H7 (cell line): ENCODE data around the gene PREPL. TPM values are rescaled to one million over a fixed set of nuclear protein-coding genes. Genes with fewer than 3 reads are reported as not detected.

ENCODE experiments used
- DNase-seq: peaks from one replicate; pipeline ENCODE4 v3.0.0; 2012
- H3K27me3 ChIP-seq: 2 replicates; pipeline ENCODE4 v1.6.0; 2011; ENCODE audit warnings: mild to moderate bottlenecking, low read length; ENCODE audit not compliant: control insufficient read depth, insufficient read depth
- H3K36me3 ChIP-seq: replicated peaks from 2 replicates; pipeline ENCODE4 v1.5.1; 2011; ENCODE audit warnings: low read length; ENCODE audit not compliant: control insufficient read depth, insufficient read depth
- H3K4me3 ChIP-seq: 2 replicates; pipeline ENCODE4 v1.5.1; 2011; ENCODE audit warnings: low read depth, mild to moderate bottlenecking, control low read depth, low read length, moderate library complexity; ENCODE audit not compliant: insufficient read depth
- total RNA-seq: library from RNA; depleted of rRNA; stranded (reverse); fragments of >200 nt; shearing (Covaris generic); gene quantifications from 2 replicates; pipeline ENCODE4 v1.2.3, GENCODE V29; 2014

The PREPL gene
- total RNA-seq, 1 experiment from 2014 or later, result 21.1 TPM

GRCh38 chr2:44295633-44296359 is 65.5 kb downstream of the PREPL start:
- peak; percentile 53 for DNase-seq
- no peaks in the 10 kb centered on the region for H3K27me3 ChIP-seq
- H3K4me3 ChIP-seq, result no peak overlapping the region
- H3K36me3 ChIP-seq, result no peaks in the 10 kb centered on the region

DNA sequence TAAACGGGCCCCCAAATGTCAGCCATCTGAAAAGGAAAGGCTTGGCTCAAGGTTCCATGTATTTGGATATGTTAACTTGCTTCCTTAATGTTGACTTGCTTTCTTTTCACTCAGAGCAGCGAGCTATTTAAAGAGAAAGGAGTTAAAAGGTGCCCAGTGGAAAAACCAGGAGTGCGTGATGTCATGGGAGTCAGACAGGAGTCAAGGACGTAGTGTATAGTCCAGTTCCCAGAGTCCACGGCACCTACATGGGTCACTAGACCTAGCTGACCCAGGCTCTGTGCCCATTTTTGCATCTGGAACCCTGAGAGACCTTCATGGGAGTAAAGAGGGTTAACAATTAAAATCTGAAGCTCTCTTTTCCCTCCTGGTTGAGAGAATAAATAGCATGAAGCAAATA is 66.2 kb downstream of the PREPL start:
- no peak for DNase-seq
- H3K36me3 ChIP-seq, result no peaks in the 10 kb centered on the region
- no peak overlapping the region for H3K4me3 ChIP-seq
- no peaks in the 10 kb centered on the region for H3K27me3 ChIP-seq

DNA sequence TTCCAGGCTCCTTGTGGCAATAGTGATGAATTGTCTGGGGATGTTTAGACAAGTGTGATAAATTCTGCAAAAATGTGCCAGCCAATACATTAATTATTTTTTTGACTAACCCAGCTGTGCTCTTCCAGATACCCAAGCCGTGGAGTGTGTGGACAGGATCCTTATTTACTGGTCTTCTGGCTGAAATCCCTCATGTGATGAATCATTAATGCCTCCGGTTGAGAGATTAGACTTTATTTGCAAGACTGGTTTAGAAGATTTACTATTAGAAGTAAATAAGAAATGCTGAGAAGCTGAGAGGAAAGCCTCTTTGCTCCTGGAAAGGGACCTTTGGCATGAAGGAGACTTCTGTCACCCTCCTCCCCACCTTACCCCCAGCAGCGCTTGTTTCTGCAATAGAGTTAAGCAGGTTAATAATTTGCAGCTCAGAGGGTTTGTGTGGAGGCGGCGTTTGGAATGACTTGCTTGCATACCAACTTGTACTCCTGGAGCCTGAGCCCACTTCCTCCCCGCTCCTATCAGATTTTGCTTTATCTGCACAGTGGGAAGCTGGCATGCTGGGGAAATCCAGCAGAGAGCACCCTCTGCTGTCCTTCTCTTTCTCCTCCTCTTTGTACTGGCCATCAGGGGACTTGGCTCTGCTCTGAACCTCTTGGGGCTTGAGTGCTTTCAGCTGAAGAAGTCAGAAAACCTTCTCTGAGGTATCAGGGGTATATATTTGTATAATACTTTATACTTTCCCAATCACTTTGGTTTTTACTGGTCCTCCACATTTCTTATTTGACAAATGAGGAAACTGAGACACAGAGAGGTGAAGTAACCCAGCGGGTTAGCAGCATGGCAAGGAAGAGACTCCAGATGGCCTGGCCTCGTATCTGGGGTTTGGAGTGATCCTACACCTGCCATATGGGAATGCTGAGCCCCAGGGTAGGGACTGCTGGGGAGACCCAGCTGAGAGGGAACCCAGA is 69.7 kb downstream of the PREPL start:
- Histone ChIP-seq H3K4me3 (no peak overlapping the region), H3K27me3 (no peaks in the 10 kb centered on the region), H3K36me3 (no peaks in the 10 kb centered on the region)
- DNase-seq, result peak; percentile 19

DNA sequence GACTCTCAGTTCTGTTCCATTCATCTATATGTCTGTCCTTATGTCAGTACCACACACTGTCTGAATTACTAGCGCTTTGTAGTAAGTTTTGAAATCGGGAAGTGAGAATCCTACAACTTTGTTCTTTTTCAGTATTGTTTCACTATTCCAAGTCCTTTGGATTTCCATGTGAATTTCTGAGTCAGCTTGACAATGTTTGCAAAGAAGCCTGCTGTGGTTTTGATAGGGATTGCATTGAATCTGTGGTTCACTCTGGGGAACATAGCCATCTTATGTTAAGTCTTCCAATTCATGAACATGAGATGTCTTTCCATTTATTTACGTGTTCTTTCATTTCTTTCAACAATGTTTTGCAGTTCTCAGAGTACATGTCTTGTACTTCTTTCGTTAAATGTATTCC is 71.0 kb downstream of the PREPL start:
- no peak for DNase-seq
- H3K36me3 ChIP-seq, result no peaks in the 10 kb centered on the region
- no peak overlapping the region for H3K4me3 ChIP-seq
- no peaks in the 10 kb centered on the region for H3K27me3 ChIP-seq

GRCh38 chr2:44286884-44287638 is 74.2 kb downstream of the PREPL start:
- H3K36me3 ChIP-seq, result no peaks in the 10 kb centered on the region
- no peak for DNase-seq
- H3K27me3 ChIP-seq, result no peaks in the 10 kb centered on the region
- H3K4me3 ChIP-seq, result no peak overlapping the region

DNA sequence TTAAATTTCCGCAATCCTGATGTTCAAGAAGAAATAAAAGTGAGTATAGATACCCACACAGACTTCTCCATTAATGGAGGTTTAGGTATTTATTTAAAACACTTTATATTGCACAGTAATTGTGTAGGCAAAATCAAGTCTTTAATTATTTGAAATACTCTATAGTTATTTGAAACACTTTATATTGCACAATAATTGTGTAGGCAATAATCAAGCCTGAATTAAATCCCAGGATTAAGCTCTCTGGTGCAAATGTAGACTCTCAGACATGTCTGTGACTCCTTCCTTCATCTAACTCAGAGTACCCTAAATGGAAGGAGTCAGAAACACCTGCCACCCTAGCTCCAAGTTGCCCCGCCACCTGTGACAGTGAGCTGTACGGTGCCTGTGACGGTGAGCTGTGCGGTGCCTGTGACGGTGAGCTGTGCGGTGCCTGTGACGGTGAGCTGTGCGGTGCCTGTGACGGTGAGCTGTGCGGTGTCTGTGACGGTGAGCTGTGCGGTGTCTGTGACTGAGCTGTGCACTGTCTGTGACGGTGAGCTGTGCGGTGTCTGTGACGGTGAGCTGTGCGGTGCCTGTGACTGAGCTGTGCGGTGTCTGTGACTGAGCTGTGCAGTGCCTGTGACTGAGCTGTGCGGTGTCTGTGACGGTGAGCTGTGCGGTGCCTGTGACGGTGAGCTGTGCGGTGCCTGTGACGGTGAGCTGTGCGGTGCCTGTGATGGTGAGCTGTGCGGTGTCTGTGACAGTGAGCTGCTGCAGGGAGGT is 75.0 kb downstream of the PREPL start:
- DNase-seq, result no peak
- no peaks in the 10 kb centered on the region for H3K36me3 ChIP-seq
- H3K27me3 ChIP-seq, result no peaks in the 10 kb centered on the region

DNA sequence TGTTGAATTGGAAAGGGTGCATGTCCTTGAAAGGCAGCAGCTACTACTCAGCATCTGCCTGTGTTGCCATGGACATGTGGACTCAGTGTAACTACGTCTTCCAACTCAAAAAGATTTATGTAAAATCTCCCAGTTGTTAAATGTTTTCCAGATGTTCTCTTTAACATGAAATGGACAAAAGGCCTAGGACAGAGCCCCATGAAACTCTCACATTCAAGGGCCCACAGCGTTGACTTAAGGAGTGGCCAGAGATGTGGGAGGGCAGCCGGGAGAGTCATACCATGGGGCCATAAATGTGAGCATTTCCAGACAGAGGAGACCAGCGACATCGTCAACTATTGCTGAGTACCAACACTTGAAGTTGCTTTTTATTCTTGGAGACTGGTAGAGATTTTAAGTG is 76.1 kb downstream of the PREPL start:
- no peak overlapping the region for H3K4me3 ChIP-seq
- no peak for DNase-seq
- H3K36me3 ChIP-seq, result no peaks in the 10 kb centered on the region
- no peaks in the 10 kb centered on the region for H3K27me3 ChIP-seq

More for the DNA sequence above, 75.0 kb downstream of the PREPL start:
- no peak overlapping the region for H3K4me3 ChIP-seq

- no peak for DNase-seq
- Histone ChIP-seq H3K36me3 (no peaks in the 10 kb centered on the region), H3K27me3 (no peaks in the 10 kb centered on the region), H3K4me3 (no peak overlapping the region)
Observed at GRCh38 chr2:44283116-44283666, 78.1 kb downstream of the PREPL start.

DNA sequence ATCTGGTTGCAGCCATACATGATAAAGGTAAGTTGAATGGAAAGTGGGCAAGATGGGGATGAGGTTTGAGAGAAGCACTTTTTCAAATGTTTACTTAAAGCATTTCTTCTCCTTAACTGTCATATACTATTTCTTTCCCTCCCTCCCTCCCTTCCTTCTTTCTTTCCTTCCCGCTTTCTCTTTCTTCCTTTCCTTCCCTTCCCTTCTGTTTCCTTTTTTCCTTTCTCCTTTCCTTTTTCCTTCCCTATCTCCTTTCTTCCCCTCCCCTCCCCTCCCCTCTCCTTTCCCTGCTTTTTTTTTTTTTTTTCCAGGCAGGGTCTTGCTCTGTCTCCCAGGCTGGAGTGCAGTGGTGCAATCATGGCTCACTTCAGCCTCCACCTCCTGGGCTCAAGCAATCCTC is 80.4 kb downstream of the PREPL start:
- H3K27me3 ChIP-seq, result no peaks in the 10 kb centered on the region
- H3K4me3 ChIP-seq, result no peak overlapping the region
- no peaks in the 10 kb centered on the region for H3K36me3 ChIP-seq
- no peak for DNase-seq

DNA sequence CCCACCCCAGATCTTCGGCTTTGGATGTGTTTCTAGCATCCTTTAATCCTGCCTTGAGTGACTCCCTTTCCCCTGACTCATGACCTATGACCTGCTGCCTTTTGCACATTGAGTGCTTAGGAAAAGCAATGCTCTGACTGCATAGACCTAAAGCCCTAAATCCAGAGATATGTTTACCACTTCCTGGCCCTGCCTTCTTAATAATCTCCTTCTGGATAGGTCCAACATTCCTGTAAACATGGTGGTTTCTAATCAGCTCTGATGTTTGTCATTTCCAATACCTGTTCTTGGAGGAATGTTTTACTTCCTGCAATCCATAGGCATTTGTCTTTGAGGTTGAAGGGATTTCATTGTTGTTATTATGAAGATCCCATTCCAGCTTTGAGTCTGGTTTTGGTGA is 83.8 kb downstream of the PREPL start:
- Histone ChIP-seq H3K27me3 (no peaks in the 10 kb centered on the region), H3K4me3 (no peak overlapping the region), H3K36me3 (no peaks in the 10 kb centered on the region)
- DNase-seq, result no peak

- Histone ChIP-seq H3K4me3 (no peak overlapping the region), H3K27me3 (no peaks in the 10 kb centered on the region), H3K36me3 (no peaks in the 10 kb centered on the region)
- DNase-seq, result no peak
Observed at GRCh38 chr2:44275927-44276303, 85.4 kb downstream of the PREPL start.

DNA sequence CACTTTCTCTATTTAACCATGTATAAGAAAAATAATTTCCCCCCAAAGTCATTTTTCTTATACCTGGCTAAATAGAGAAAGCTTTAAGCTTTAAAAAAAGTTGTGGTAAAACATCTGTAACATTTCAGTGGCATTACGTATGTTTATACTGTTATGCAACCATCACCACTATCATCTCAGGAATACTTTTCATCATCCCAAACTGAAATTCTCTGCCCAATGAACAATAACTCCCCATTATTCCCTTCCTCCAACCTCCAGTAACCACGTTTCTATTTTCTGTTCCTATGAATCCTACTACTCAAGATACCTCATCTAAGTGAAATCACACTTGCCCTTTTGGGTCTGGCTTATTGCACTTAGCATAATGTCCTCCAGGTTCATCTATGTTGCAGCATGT is 87.7 kb downstream of the PREPL start:
- Histone ChIP-seq H3K4me3 (no peak overlapping the region), H3K27me3 (no peaks in the 10 kb centered on the region), H3K36me3 (no peaks in the 10 kb centered on the region)
- DNase-seq, result no peak

GRCh38 chr2:44273076-44273475 is 88.2 kb downstream of the PREPL start:
- H3K27me3 ChIP-seq, result no peaks in the 10 kb centered on the region
- DNase-seq, result no peak
- H3K4me3 ChIP-seq, result no peak overlapping the region
- no peaks in the 10 kb centered on the region for H3K36me3 ChIP-seq

DNA sequence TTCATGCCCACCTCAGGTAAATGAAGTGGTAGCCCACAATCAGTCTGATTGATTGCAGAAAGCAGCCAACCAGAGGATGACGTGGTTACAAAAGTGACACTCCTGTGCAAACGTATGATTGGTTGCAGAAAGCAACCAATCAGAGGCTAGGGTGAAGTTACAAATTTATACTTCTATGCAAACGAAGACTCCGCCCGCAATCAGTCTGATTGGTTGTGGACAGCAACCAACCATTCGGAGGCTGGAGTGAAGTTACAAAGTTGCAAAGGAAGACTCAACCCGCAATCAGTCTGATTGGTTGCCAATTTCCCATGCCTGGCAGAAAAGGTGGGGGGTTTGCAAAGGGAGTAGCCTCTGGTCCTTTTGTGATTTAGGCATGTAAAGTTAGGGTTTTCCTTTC is 90.0 kb downstream of the PREPL start:
- no peak for DNase-seq
- Histone ChIP-seq H3K36me3 (no peaks in the 10 kb centered on the region), H3K27me3 (no peaks in the 10 kb centered on the region), H3K4me3 (no peak overlapping the region)
